GM19035 (cell line): ENCODE results near the gene SAXO2.
"Not testable (repeated sequence)": the region's sequence is repeated elsewhere in the genome, so short reads cannot be mapped to it uniquely, and the experiment has no call there.

Experiments used
- ATAC-seq: cut with Tn5 transposase; IDR thresholded peaks from one replicate; pipeline ENCODE4 v1.9.1; 2021; ENCODE audit not compliant: unreplicated experiment

SAXO2 gene

GRCh38 chr15:82333603-82334553 is 71.3 kb downstream of the SAXO2 start:
- ATAC-seq = not testable (repeated sequence)
